Measurements from ENCODE around the gene HYOU1. TPM values are rescaled to one million over a fixed set of nuclear protein-coding genes. Genes with fewer than 3 reads are reported as not detected.
"Not testable (repeated sequence)": the region's sequence is repeated elsewhere in the genome, so short reads cannot be mapped to it uniquely, and the experiment has no call there.

HYOU1 gene
- total RNA-seq, 4 donors from 2014 or later: 21.8 to 47.0 (median 33.0) TPM

DNA sequence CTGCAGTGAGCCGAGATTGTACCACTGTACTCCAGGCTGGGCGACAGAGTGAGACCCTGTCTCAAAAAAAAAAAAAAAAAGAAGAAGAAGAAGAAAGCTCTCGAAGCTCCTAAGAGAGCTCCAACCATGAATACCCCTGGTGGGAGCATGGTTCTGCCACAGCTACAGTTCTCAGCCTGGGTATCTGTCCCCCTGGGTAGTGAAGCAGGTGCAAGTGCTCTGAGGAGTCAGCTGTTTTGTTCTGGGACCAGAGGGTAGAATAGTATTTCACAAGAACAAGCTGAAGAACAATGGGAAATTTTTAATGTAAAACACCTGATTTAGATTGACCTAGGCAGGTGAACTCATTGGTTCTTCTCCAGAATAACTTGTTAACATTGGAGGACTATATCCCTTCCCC, 4.3 kb upstream of the HYOU1 start:
- no peak overlapping the region for H3K4me3 ChIP-seq (ENCODE audit: low read depth, poor library complexity, severe bottlenecking)
- intact Hi-C loops (cut with DNase I; ENCODE audit: low total_unique reads): no loop called here
- no peak for DNase-seq (ENCODE audit: low spot score in 2 of 2)
- TF ChIP-seq, protein P1, sequence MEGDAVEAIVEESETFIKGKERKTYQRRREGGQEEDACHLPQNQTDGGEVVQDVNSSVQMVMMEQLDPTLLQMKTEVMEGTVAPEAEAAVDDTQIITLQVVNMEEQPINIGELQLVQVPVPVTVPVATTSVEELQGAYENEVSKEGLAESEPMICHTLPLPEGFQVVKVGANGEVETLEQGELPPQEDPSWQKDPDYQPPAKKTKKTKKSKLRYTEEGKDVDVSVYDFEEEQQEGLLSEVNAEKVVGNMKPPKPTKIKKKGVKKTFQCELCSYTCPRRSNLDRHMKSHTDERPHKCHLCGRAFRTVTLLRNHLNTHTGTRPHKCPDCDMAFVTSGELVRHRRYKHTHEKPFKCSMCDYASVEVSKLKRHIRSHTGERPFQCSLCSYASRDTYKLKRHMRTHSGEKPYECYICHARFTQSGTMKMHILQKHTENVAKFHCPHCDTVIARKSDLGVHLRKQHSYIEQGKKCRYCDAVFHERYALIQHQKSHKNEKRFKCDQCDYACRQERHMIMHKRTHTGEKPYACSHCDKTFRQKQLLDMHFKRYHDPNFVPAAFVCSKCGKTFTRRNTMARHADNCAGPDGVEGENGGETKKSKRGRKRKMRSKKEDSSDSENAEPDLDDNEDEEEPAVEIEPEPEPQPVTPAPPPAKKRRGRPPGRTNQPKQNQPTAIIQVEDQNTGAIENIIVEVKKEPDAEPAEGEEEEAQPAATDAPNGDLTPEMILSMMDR (IDR thresholded peaks at IDR 0.05): no peak
- no peak for TF ChIP-seq POLR2A (IDR thresholded peaks at IDR 0.05)
- WGBS, 2 donors: 90 to 95% methylated on average over 3 of the region's 3 CpGs

DNA sequence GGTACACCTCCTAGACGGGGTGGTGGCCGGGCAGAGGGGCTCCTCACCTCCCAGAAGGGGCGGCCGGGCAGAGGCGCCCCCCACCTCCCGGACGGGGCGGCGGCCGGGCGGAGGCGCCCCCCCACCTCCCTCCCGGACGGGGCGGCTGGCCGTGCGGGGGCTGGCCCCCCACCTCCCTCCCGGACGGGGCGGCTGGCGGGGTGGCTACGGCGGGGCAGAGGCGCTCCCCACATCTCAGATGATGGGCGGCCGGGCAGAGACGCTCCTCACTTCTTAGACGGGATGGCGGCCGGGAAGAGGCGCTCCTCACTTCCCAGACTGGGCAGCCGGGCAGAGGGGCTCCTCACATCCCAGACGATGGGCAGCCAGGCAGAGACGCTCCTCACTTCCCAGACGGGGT, 2.1 kb upstream of the HYOU1 start:
- WGBS, 2 donors: 69 to 93% methylated on average over 3 to 23 of the region's 35 CpGs
- intact Hi-C loops (cut with DNase I; ENCODE audit: low total_unique reads); H3K4me3 ChIP-seq (ENCODE audit: low read depth, poor library complexity, severe bottlenecking); DNase-seq (ENCODE audit: low spot score in 2 of 2): not testable (repeated sequence)

DNA sequence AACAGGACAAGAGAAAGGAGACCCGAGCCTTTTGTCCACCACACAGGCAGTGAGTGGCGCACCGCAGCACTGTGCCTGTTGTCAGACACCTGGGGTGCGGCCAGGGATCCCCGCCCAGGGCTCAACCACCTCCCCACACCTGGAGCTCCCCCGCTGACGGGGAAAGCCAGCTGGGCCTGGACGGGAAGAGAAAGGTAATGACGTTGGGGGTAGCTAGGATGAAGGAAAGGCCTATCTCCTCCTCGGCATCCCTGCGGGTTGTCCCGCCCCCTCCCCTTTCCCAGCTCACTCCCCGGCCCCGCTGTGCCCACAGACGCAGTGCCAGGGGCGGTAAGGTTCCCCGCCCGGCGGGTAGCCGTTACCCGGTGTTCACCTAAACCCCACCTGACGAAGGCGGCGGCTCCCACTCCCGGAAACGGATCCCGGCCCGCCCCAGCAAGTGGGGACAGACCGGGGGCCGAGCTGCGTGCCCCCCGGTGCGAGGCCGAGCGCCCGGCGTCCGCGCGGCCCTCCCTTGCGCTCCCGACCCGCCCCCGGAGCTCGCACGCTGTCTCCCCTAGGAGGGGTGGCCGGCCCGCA, 495 bp downstream of the HYOU1 start:
- WGBS, 2 donors: 0 to 1% methylated on average over 23 to 35 of the region's 48 CpGs
- TF ChIP-seq POLR2A (IDR thresholded peaks at IDR 0.05): no peak
- TF ChIP-seq, protein P1 (IDR thresholded peaks at IDR 0.05): no peak
- peak overlapping the region; percentile 75 for H3K4me3 ChIP-seq (ENCODE audit: low read depth, poor library complexity, severe bottlenecking)
- peak; percentile 24 to 90 for DNase-seq (ENCODE audit: low spot score in 2 of 2)
- intact Hi-C loops (cut with DNase I; ENCODE audit: low total_unique reads): no loop called here

DNA sequence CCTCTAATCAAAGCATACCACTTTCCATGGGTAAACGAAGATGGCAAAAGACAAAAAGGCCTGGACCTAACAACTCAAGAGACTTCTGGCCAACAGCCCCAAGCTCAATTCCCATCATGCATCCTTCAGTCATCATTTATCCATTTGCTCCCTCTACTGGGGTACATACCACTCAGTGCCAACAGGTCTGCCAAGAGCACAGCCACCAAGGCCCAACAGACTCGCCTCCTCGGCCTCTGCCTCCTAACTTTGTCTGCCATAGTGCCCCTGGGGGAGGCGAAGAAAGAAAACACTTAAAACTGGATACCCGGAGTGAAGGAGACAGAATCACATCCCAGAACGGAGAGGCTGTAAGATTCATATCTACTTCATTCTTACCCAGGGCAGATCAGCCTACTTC, 1.1 kb downstream of the HYOU1 start:
- 46 to 47% methylated on average over 6 of the region's 6 CpGs for WGBS, 2 donors
- peak overlapping the region; percentile 75 for H3K4me3 ChIP-seq (ENCODE audit: low read depth, poor library complexity, severe bottlenecking)
- intact Hi-C loops (cut with DNase I; ENCODE audit: low total_unique reads): no loop called here
- TF ChIP-seq, protein P1 (IDR thresholded peaks at IDR 0.05): no peak
- no peak for TF ChIP-seq POLR2A (IDR thresholded peaks at IDR 0.05)
- DNase-seq (ENCODE audit: low spot score in 2 of 2): no peak

DNA sequence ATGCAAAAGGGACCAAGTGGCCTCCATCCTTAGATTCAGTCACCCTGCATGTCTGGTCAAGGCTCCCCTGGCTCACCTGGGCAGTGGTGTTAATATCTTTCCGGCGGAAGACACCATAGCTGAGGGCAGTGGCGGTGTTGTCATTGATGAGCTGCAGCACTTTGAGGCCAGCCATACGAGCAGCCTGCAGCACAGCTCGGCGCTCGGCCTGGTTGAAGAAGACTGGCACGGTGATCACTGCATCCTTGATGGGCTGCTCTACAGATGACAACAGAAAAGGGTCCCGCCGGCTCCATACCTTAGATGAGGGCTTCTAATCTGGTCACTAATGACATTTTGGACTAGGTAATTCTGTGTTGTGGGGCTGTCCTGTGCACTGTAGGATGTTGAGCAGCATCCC, 2.6 kb downstream of the HYOU1 start:
- intact Hi-C loops (cut with DNase I; ENCODE audit: low total_unique reads): no loop called here
- H3K4me3 ChIP-seq (ENCODE audit: low read depth, poor library complexity, severe bottlenecking): no peak overlapping the region
- no peak for DNase-seq (ENCODE audit: low spot score in 2 of 2)
- WGBS, 2 donors: 91 to 95% methylated on average over 9 to 10 of the region's 10 CpGs
- TF ChIP-seq, protein P1 (IDR thresholded peaks at IDR 0.05): no peak
- TF ChIP-seq POLR2A (IDR thresholded peaks at IDR 0.05): no peak

DNA sequence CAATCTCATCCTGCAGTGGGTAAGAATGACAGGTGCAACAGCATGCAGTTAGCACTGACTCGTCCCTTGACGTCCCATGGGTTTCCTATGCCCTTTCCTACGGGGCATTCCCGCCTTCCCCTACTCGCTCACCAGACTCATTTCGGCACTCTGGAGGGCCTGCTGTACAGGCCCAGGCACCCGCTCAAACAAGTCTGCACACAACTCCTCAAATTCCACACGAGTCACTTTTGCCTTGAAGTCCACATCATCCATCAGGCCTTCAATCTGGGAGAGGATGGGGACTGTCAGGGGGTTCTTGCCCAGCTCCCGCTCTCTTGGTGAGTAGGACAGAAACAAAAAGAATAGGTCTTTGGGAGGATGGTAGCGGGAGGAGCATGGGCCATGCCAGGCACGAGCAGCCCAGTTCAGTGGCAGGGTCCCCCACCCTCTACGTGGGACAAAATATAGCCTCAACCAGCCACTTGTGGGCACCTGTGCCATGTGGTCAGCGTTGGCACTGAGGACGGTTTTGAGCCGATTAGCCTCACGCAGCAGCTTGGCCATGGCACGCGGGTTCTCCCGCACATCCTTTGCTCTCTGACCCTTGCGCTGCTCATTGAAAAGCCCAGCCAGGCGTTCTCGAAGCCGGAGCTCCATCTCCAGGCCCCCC, 4.7 kb downstream of the HYOU1 start:
- H3K4me3 ChIP-seq (ENCODE audit: low read depth, poor library complexity, severe bottlenecking): no peak overlapping the region
- intact Hi-C loops (cut with DNase I; ENCODE audit: low total_unique reads): no loop called here
- TF ChIP-seq, protein P1 (IDR thresholded peaks at IDR 0.05): no peak
- no peak for TF ChIP-seq POLR2A (IDR thresholded peaks at IDR 0.05)
- DNase-seq (ENCODE audit: low spot score in 2 of 2): no peak
- WGBS, 2 donors: 85 to 92% methylated on average over 23 of the region's 23 CpGs
